ENCODE data around the gene CKMT2. TPM values are rescaled to one million over a fixed set of nuclear protein-coding genes. Genes with fewer than 3 reads are reported as not detected.

Gene CKMT2
- polyA plus RNA-seq, 1 experiment: 0.11 TPM

DNA sequence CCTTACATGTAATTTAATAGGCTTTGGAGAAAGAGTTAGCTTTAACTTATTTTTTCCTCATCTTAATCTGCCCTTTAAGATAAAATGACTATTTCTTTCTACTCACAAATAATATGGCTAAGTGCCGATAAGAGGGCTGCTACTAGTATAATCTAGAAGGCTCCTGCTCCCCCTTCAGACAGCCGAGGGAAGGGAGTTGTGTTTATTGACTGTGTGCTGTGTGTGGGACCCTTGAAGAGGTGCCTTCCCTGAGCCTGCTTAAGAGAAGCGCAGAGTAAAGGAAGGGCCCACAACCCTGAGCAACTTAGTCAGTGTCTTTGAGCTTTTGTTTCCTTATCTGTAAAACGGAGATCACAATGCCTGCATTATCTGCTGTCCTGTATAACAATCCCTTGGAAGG, 28.1 kb upstream of the CKMT2 start:
- ChIA-PET POLR2A (no interaction called here), CTCF (interaction anchor here (0.6 to 8.1 kb wide), 3 partner anchors 11 to 94 kb away, joined by 3 to 57 read pairs (median 5); no protein-coding TSS in a partner anchor)
- no peaks in the 10 kb centered on the region for H3K9me3 ChIP-seq (ENCODE audit: control insufficient read depth, insufficient read depth, low read length)
- H3K27ac ChIP-seq (ENCODE audit: low read depth, low read length): no peak overlapping the region
- TF ChIP-seq, protein P1, sequence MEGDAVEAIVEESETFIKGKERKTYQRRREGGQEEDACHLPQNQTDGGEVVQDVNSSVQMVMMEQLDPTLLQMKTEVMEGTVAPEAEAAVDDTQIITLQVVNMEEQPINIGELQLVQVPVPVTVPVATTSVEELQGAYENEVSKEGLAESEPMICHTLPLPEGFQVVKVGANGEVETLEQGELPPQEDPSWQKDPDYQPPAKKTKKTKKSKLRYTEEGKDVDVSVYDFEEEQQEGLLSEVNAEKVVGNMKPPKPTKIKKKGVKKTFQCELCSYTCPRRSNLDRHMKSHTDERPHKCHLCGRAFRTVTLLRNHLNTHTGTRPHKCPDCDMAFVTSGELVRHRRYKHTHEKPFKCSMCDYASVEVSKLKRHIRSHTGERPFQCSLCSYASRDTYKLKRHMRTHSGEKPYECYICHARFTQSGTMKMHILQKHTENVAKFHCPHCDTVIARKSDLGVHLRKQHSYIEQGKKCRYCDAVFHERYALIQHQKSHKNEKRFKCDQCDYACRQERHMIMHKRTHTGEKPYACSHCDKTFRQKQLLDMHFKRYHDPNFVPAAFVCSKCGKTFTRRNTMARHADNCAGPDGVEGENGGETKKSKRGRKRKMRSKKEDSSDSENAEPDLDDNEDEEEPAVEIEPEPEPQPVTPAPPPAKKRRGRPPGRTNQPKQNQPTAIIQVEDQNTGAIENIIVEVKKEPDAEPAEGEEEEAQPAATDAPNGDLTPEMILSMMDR (IDR thresholded peaks at IDR 0.05; ENCODE audit: low read depth, low read length): no peak
- DNase-seq (ENCODE audit: low read depth, low spot score): no peak
- H3K4me3 ChIP-seq (ENCODE audit: low read depth, low read length): no peak overlapping the region
- no peaks in the 10 kb centered on the region for H3K27me3 ChIP-seq (ENCODE audit: control insufficient read depth, insufficient read depth, low read length)

DNA sequence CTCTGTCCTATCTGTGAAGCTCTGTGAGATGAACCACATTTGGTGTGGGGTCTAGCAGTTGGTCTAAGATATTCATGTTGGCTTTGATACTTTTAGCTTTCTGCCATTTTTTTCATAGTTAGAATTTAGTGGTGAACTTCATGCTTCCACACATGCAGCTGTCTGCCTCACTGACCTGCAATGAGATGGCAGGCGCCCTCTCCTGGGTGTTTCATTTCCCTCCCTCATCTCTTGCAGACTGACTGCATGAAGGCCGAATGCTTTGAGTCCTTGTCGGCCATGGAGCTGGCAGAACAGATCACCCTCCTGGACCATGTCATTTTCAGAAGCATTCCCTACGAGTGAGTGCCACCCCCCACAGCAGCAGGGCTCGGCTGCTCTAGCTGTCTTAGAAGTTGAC, 26.1 kb upstream of the CKMT2 start:
- ChIA-PET POLR2A (no interaction called here), CTCF (interaction anchor here (0.6 to 8.1 kb wide), 5 partner anchors 12 to 520 kb away, joined by 3 to 57 read pairs (median 4); no protein-coding TSS in a partner anchor)
- no peak overlapping the region for H3K27ac ChIP-seq (ENCODE audit: low read depth, low read length)
- TF ChIP-seq, protein P1 (IDR thresholded peaks at IDR 0.05; ENCODE audit: low read depth, low read length): peak; percentile 38
- no peak for DNase-seq (ENCODE audit: low read depth, low spot score)
- H3K9me3 ChIP-seq (ENCODE audit: control insufficient read depth, insufficient read depth, low read length): no peaks in the 10 kb centered on the region
- H3K27me3 ChIP-seq (ENCODE audit: control insufficient read depth, insufficient read depth, low read length): no peaks in the 10 kb centered on the region
- H3K4me3 ChIP-seq (ENCODE audit: low read depth, low read length): no peak overlapping the region

DNA sequence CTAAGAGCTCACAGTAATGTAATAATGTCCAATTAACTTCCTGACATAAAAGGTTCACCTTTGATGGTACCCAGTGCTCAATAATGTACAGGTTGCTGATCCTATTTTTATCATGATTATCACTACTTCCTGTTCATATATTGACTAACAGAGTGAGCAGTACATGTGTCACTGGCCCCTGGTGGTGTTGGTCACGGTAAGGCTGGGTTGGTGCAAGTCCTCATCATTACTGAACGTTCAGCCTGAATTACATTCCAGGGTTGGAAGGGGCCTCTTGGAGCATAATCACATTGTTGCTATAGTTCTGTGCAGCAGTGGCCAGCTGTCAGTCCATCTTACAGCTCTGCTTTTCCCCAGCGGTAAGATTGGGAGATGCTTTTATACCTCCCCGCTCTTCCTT, 24.2 kb upstream of the CKMT2 start:
- Histone ChIP-seq H3K27ac (ENCODE audit: low read depth, low read length) (no peak overlapping the region), H3K4me3 (ENCODE audit: low read depth, low read length) (no peak overlapping the region), H3K27me3 (ENCODE audit: control insufficient read depth, insufficient read depth, low read length) (no peaks in the 10 kb centered on the region), H3K9me3 (ENCODE audit: control insufficient read depth, insufficient read depth, low read length) (no peaks in the 10 kb centered on the region)
- ChIA-PET CTCF (interaction anchor here (1.3 to 8.1 kb wide), 2 partner anchors 15 to 537 kb away, joined by 3 to 57 read pairs; no protein-coding TSS in a partner anchor), POLR2A (no interaction called here)
- DNase-seq (ENCODE audit: low read depth, low spot score): no peak
- TF ChIP-seq, protein P1 (IDR thresholded peaks at IDR 0.05; ENCODE audit: low read depth, low read length): no peak

DNA sequence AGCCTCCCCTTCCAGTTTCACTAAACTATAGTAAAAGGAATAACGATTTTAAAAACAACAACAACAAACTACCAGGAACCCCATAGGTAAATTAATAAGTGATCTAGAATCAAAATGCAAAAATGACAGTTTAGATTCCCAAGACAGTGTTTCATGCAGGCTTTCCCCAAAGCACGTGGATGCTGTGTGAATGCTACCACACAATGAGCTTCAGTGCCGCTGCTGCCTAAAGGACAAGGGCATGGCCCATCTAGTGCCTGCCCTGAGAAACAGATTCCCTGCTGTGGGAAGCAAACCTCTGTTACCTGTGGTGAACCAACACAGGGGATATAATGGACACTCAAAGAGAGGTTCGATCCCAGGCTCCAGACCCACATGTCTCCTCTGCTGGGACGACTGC, 23.7 kb upstream of the CKMT2 start:
- Histone ChIP-seq H3K9me3 (ENCODE audit: control insufficient read depth, insufficient read depth, low read length) (no peaks in the 10 kb centered on the region), H3K27me3 (ENCODE audit: control insufficient read depth, insufficient read depth, low read length) (no peaks in the 10 kb centered on the region), H3K4me3 (ENCODE audit: low read depth, low read length) (no peak overlapping the region), H3K27ac (ENCODE audit: low read depth, low read length) (no peak overlapping the region)
- DNase-seq (ENCODE audit: low read depth, low spot score): no peak
- ChIA-PET POLR2A (interaction anchor here (0.6 kb wide), 1 partner anchor 25 kb away, joined by 7 read pairs; no protein-coding TSS in a partner anchor), CTCF (interaction anchor here (1.0 to 8.1 kb wide), 3 partner anchors 15 to 537 kb away, joined by 3 to 57 read pairs (median 5); no protein-coding TSS in a partner anchor)
- TF ChIP-seq, protein P1 (IDR thresholded peaks at IDR 0.05; ENCODE audit: low read depth, low read length): no peak

DNA sequence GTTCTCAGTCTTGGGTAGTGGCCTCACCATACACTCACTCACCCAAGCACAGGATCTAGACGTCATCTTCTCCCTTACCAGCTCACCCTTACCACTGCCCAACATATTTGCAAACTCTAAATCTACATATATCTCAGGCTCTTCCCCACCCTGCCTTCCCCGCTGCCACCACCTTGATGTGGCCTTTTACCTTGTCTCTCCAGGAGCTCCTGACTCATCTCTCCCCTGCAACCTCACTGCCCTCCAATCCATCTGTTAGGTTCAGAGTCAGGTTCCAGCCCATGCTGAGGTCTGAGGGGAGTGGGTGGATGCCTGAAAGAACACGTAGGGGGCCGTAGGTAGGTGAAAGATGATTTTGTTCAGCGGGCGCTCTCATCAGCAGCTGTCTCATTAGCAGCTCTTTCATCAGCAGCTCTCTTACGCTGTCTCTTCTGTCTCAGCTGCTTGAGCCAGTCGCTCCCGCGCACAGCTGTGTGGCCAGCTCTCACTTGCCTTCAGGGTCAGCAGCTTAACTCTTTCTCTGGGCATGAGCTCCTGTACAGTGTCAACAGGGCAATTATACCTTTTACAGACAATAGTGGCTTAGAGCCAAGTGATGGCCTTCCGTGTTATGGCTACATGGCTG, 23.1 kb upstream of the CKMT2 start:
- ChIA-PET CTCF (interaction anchor here (0.9 to 1.3 kb wide), 3 partner anchors 15 to 538 kb away, joined by 3 to 5 read pairs (median 4); no protein-coding TSS in a partner anchor), POLR2A (interaction anchor here (0.6 kb wide), 1 partner anchor 24 kb away, joined by 7 read pairs; no protein-coding TSS in a partner anchor)
- Histone ChIP-seq H3K4me3 (ENCODE audit: low read depth, low read length) (no peak overlapping the region), H3K27me3 (ENCODE audit: control insufficient read depth, insufficient read depth, low read length) (no peaks in the 10 kb centered on the region), H3K9me3 (ENCODE audit: control insufficient read depth, insufficient read depth, low read length) (no peaks in the 10 kb centered on the region), H3K27ac (ENCODE audit: low read depth, low read length) (no peak overlapping the region)
- TF ChIP-seq, protein P1 (IDR thresholded peaks at IDR 0.05; ENCODE audit: low read depth, low read length): no peak
- DNase-seq (ENCODE audit: low read depth, low spot score): no peak
